PC-3 (cell line): Measurements from ENCODE around the gene HDAC4.

Experiments used
- EZH2 ChIP-seq: fragments of 300-600 bp; sonication (generic); IDR thresholded peaks from one replicate; pipeline ENCODE4 v1.6.1; 2017; ENCODE audit warnings: antibody characterized with exemption, mild to moderate bottlenecking, low read length; ENCODE audit not compliant: unreplicated experiment
- EZH2phosphoT487 ChIP-seq: fragments of 300-600 bp; sonication (generic); IDR thresholded peaks from 2 replicates; pipeline ENCODE4 v1.6.1; 2018; ENCODE audit warnings: mild to moderate bottlenecking, antibody characterized with exemption, low read length, borderline replicate concordance
- TF ChIP-seq, protein P1 (sequence below): fragments of 300-600 bp; sonication (generic); conservative IDR thresholded peaks from 2 replicates; pipeline ENCODE4 v1.5.1; 2017; ENCODE audit warnings: antibody characterized with exemption, low read depth, mild to moderate bottlenecking, low read length

- TF ChIP-seq EZH2phosphoT487 (no peak), EZH2 (no peak)
- TF ChIP-seq, protein P1, sequence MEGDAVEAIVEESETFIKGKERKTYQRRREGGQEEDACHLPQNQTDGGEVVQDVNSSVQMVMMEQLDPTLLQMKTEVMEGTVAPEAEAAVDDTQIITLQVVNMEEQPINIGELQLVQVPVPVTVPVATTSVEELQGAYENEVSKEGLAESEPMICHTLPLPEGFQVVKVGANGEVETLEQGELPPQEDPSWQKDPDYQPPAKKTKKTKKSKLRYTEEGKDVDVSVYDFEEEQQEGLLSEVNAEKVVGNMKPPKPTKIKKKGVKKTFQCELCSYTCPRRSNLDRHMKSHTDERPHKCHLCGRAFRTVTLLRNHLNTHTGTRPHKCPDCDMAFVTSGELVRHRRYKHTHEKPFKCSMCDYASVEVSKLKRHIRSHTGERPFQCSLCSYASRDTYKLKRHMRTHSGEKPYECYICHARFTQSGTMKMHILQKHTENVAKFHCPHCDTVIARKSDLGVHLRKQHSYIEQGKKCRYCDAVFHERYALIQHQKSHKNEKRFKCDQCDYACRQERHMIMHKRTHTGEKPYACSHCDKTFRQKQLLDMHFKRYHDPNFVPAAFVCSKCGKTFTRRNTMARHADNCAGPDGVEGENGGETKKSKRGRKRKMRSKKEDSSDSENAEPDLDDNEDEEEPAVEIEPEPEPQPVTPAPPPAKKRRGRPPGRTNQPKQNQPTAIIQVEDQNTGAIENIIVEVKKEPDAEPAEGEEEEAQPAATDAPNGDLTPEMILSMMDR, result no peak
Measured at GRCh38 chr2:239184968-239185903, 215.6 kb downstream of the HDAC4 start.
